ENCODE measurements around the gene SDR9C7.
"Not testable (repeated sequence)": the region's sequence is repeated elsewhere in the genome, so short reads cannot be mapped to it uniquely, and the experiment has no call there.

SDR9C7 gene

DNA sequence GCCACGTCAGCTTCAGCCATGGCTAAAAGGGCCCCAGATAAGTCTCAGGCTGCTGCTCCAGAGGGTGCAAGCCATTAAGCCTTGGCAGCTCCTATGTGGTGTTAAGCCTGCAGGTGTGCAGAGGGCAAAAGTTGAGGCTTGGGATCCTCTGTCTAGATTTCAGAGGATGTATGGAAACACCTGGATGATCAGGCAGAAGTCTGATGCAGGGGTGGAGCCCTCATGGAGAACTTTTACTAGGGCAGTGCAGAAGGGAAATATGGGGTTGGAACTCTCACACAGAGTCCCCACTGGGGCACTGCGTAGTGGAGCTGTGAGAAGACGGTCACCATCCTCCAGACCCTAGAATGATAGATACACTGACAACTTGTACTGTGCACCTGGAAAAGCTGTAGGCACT is 47.9 kb downstream of the SDR9C7 start:
- no peak for ATAC-seq (replicated peaks)
- peaks cover 23 to 28% of the 10 kb centered on the region in 2 donors for H3K9me3 Mint-ChIP-seq

GRCh38 chr12:56885316-56885715 is 48.9 kb downstream of the SDR9C7 start:
- Mint-ChIP-seq H3K4me3 (no peak overlapping the region), H3K4me1 (no peaks in the 10 kb centered on the region), H3K27me3 (peaks cover 28 to 35% of the 10 kb centered on the region in 2 donors), H3K27ac (no peak overlapping the region), H3K9me3 (peaks cover 23 to 29% of the 10 kb centered on the region in 2 donors), H3K36me3 (peaks cover 3 to 8% of the 10 kb centered on the region in 2 donors)
- DNase-seq (no peak), ATAC-seq (replicated peaks) (no peak)

More for the DNA sequence above, 47.9 kb downstream of the SDR9C7 start:
- H3K27ac Mint-ChIP-seq: no peak overlapping the region
- no peaks in the 10 kb centered on the region for H3K4me1 Mint-ChIP-seq
- DNase-seq: no peak
- H3K27me3 Mint-ChIP-seq: peaks cover 36 to 45% of the 10 kb centered on the region in 2 donors
- no peak overlapping the region for H3K4me3 Mint-ChIP-seq
- peaks cover 3 to 8% of the 10 kb centered on the region in 2 donors for H3K36me3 Mint-ChIP-seq

DNA sequence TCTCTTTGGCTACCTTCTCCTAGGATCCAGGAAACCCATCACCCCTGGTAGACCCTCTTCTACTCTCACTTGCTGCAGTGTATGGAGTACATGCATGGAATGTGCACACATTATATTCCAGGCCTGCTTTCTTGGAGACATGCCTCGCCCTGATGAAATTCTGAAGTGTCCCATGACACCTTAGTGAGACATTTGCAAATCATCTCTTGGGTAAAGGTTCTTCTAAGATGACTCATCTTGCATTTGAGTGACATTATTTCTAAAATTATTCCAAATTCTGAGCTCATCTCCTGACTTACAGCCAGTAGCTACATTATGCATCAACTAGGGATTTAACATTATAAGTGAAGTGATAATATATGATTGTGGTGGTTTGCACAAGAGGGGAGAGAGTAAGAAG is 49.8 kb downstream of the SDR9C7 start:
- ATAC-seq (replicated peaks) (no peak), DNase-seq (no peak)
- Mint-ChIP-seq H3K36me3 (peaks cover 3 to 8% of the 10 kb centered on the region in 2 donors), H3K27me3 (peaks cover 21 to 32% of the 10 kb centered on the region in 2 donors), H3K4me1 (no peaks in the 10 kb centered on the region), H3K9me3 (peaks cover 23 to 31% of the 10 kb centered on the region in 2 donors), H3K27ac (no peak overlapping the region), H3K4me3 (no peak overlapping the region)

DNA sequence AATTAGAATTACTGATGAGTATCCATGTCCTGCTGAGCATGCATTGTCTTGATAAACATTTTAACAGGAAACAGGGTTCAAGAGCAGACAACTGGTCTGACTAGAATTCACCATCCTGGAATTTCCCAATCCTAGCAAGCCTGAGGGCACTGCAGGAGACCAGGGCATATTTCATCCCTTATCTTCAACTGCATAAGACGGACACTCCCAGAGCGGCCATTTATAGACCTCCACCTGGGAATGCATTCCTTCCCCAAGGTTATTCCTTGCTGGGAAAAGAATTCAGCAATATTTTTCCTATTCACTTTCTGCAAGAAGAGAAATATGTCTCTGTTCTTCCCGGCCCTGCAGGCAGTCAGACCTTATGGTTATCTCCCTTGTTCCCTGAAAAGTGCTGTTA is 51.8 kb downstream of the SDR9C7 start:
- not testable (repeated sequence) for H3K27ac Mint-ChIP-seq; DNase-seq; H3K4me3 Mint-ChIP-seq; ATAC-seq (replicated peaks); H3K36me3 Mint-ChIP-seq; H3K4me1 Mint-ChIP-seq
- Mint-ChIP-seq H3K27me3 (peaks cover 19 to 20% of the 10 kb centered on the region in 2 donors), H3K9me3 (peaks cover 25 to 31% of the 10 kb centered on the region in 2 donors)

DNA sequence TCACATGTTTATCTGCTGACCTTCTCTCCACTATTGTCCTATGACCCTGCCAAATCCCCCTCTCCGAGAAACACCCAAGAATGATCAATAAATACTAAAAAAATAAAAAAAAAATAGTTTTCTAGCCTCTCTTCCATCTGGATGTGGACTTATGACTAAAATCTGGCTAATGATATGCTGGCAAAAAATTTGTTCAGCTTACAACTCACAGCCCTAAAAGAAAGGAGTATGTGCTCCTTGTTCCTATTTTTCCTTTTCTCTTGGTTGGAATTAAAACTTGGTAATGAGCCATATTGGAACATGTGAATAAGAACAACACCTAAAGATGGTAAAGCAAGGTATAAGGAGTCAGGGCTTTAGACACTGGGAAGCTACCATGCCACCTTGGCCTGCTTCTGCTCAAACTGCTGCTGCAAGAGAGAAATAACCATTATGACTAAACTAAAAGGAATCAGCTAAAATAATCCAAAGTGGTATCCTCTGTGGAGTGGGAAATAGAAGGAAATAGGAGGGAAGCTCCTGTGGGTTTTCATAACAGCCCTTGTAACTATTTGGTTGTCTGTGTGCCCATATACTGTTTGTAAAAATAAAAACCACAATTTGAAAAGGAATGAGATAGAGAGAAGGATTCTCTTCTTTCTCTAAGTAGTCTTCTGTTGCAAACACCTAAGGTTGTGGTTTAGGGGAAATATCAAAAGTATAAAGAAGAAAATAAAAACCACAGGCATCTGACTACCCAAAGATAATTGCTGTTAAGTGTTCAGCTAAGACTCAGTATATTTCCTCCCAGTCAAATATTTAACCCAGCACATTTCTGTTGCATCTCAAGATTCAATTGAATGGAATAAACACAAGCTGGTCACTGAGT is 53.8 kb downstream of the SDR9C7 start:
- Mint-ChIP-seq H3K9me3 (peaks cover 12 to 17% of the 10 kb centered on the region in 2 donors), H3K4me1 (no peaks in the 10 kb centered on the region), H3K4me3 (no peak overlapping the region), H3K27ac (no peak overlapping the region), H3K27me3 (peaks cover 23 to 24% of the 10 kb centered on the region in 2 donors), H3K36me3 (peaks cover 0 to 3% of the 10 kb centered on the region in 2 donors)
- no peak for ATAC-seq (replicated peaks)
- no peak for DNase-seq

DNA sequence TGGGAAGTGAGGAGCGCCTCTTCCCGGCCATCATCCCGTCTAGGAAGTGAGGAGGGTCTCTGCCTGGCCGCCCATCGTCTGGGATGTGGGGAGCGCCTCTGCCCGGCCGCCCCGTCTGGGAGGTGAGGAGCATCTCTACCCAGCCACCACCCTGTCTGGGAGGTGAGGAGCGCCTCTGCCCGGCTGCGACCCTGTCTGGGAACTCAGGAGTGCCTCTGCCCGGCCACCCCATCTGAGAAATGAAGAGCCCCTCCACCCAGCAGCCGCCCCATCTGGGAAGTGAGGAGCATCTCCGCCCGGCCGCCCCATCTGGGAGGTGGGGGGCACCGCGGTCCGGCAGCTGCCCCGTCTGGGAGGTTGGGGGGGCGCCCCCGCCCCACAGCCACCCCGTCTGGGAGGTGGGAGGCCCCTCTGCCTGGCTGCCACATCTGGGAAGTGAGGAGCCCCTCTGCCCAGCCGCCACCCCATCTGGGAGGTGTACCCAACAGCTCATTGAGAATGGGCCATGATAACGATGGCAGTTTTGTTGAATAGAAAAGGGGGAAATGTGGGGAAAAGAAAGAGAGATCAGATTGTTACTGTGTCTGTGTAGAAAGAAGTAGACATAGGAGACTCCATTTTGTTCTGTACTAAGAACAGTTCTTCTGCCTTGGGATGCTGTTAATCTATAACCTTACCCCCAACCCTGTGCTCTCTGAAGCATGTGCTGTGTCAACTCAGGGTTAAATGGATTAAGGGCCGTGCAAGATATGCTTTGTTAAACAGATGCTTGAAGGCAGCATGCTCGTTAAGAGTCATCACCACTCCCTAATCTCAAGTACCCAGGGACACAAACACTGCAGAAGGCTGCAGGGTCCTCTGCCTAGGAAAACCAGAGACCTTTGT is 54.7 kb downstream of the SDR9C7 start:
- not testable (repeated sequence) for H3K4me1 Mint-ChIP-seq; DNase-seq; H3K4me3 Mint-ChIP-seq; H3K36me3 Mint-ChIP-seq; ATAC-seq (replicated peaks); H3K27ac Mint-ChIP-seq
- H3K27me3 Mint-ChIP-seq: peaks cover 22 to 28% of the 10 kb centered on the region in 2 donors
- H3K9me3 Mint-ChIP-seq: peaks cover 10 to 14% of the 10 kb centered on the region in 2 donors

DNA sequence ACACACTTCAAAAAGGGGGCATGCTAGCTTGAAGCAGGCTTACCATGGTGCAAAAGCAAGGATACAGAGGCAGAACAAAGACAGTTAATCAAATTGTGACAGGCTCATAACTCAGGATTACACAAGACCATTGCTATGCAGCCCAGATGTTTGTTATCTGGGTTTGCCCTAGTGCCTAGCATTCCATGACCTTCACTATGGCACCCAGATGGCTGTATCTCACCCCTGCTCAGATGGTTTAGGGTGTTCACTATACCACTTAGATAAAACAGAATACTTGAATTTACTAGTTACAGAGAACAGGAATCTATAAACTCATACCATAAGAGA is 56.2 kb downstream of the SDR9C7 start:
- no peak for DNase-seq
- Mint-ChIP-seq H3K4me3 (no peak overlapping the region), H3K4me1 (no peaks in the 10 kb centered on the region), H3K9me3 (peaks cover 10 to 11% of the 10 kb centered on the region in 2 donors), H3K27me3 (peaks cover 12 to 23% of the 10 kb centered on the region in 2 donors), H3K36me3 (peaks cover 0 to 3% of the 10 kb centered on the region in 2 donors), H3K27ac (no peak overlapping the region)
- no peak for ATAC-seq (replicated peaks)

DNA sequence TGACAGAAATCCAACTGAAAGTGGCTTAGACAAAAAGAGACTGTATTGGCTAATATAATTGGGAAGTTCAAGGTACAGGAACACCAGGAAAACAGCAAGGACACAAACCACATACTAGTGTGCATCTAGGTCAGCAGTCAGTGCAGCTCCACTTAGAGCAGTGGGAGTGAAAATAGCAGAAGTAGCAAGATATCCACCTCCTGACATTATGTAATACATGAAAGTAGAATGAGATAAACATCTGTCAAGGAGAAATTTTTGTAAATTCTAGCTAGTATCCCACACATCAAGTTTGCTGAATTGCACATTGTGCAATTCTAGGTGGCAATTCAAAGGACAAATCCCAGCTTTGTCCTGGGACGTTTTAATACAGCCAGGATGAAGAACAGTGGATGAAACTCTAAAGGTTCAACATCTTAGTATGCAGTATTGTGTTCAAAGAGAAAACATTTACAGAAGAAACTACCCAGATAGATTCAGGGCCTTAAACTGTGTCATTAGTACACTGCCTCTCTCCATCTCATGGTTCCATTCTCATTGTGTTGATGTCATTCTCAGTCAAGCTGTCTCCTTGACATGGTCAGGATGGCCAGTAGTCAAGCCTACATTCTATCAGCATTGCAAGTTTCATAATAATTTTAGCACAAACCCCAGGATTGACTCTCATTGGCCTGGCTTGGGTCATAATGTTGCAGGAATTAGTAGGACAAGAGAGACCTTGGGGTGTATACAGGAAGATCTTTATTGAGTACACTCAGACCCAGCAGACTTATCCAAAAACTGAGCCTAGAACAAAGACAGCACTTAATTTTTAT is 56.8 kb downstream of the SDR9C7 start:
- Mint-ChIP-seq H3K9me3 (peaks cover 8% of the 10 kb centered on the region in 2 donors), H3K36me3 (peaks cover 0 to 3% of the 10 kb centered on the region in 2 donors), H3K4me1 (no peaks in the 10 kb centered on the region), H3K27me3 (peaks cover 13 to 23% of the 10 kb centered on the region in 2 donors), H3K4me3 (no peak overlapping the region), H3K27ac (no peak overlapping the region)
- DNase-seq (no peak), ATAC-seq (replicated peaks) (no peak)

GRCh38 chr12:56874821-56875220 is 59.4 kb downstream of the SDR9C7 start:
- no peak overlapping the region for H3K27ac Mint-ChIP-seq
- peaks cover 0 to 4% of the 10 kb centered on the region in 2 donors for H3K9me3 Mint-ChIP-seq
- H3K4me1 Mint-ChIP-seq: no peaks in the 10 kb centered on the region
- ATAC-seq (replicated peaks): no peak
- no peak for DNase-seq
- H3K36me3 Mint-ChIP-seq: no peaks in the 10 kb centered on the region
- no peak overlapping the region for H3K4me3 Mint-ChIP-seq
- peaks cover 24 to 26% of the 10 kb centered on the region in 2 donors for H3K27me3 Mint-ChIP-seq

- Mint-ChIP-seq H3K27me3 (peaks cover 29 to 34% of the 10 kb centered on the region in 2 donors), H3K9me3 (peaks cover 1 to 3% of the 10 kb centered on the region in 2 donors), H3K36me3 (no peaks in the 10 kb centered on the region), H3K4me3 (no peak overlapping the region), H3K4me1 (no peaks in the 10 kb centered on the region), H3K27ac (no peak overlapping the region)
- no peak for ATAC-seq (replicated peaks)
- no peak for DNase-seq
Measured at GRCh38 chr12:56873382-56873781, 60.8 kb downstream of the SDR9C7 start.
